Measurements from ENCODE around the gene PLCXD1.

GRCh38 chrX:310621-311155 lies 29.5 kb downstream of the PLCXD1 start:
- TF ChIP-seq GATA2 (IDR thresholded peaks at IDR 0.05; ENCODE audit: low read depth, low read length), result no peak
- TF ChIP-seq GATA3 (IDR thresholded peaks at IDR 0.05; ENCODE audit: low read depth, low read length), result no peak

Measured in SH-SY5Y (cell line).